Ishikawa (cell line): ENCODE measurements around the gene CORO7.

Experiments
- EP300 ChIP-seq: IDR thresholded peaks from 2 replicates; pipeline ENCODE4 v1.6.1; 2012; ENCODE audit warnings: borderline replicate concordance
- NFIC ChIP-seq: IDR thresholded peaks from 2 replicates; pipeline ENCODE4 v1.6.1; 2012
- TAF1 ChIP-seq: IDR thresholded peaks from 2 replicates; pipeline ENCODE4 v1.6.1; 2012; ENCODE audit warnings: low read depth, mild to moderate bottlenecking
- TCF12 ChIP-seq: IDR thresholded peaks from 2 replicates; pipeline ENCODE4 v1.6.1; 2012; ENCODE audit warnings: low read depth
- YY1 ChIP-seq: IDR thresholded peaks from 2 replicates; pipeline ENCODE4 v1.6.1; 2012; ENCODE audit warnings: low read depth
- TF ChIP-seq, protein P1 (sequence below): IDR thresholded peaks from 2 replicates; pipeline ENCODE4 v1.6.1; 2012

DNA sequence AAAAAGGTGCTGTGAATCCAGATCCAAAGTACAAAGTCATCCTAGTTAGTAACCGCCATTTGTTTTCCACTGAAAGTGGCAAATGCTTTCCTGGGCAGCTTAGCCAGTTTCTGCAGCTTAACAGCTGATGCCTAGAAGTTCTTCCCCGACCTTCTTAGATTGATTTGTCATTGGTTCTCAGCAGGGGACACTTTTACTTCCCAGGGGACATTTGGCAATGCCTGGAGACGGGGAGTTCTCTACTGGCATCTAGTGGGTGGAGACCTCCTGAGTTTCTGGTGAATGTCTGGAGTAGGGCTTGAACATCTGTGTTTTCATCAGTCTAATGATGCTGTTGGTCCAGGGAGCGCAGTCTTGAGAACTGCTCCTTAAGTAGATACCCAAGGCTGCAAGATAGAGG, 16.8 kb upstream of the CORO7 start:
- TF ChIP-seq, protein P1, sequence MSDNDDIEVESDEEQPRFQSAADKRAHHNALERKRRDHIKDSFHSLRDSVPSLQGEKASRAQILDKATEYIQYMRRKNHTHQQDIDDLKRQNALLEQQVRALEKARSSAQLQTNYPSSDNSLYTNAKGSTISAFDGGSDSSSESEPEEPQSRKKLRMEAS = no peak
- no peak for TF ChIP-seq NFIC
- TF ChIP-seq TAF1 = no peak
- no peak for TF ChIP-seq TCF12
- TF ChIP-seq YY1 = no peak
- TF ChIP-seq EP300 = no peak
